ENCODE data around the gene ME3. TPM values are rescaled to one million over a fixed set of nuclear protein-coding genes. Genes with fewer than 3 reads are reported as not detected.

Gene ME3
- polyA plus RNA-seq, 2 of the 4 experiments (the other 2 are of a cell fraction): 19.7 to 22.3 TPM

GRCh38 chr11:86507249-86507845, 165.1 kb downstream of the ME3 start:
- WGBS (ENCODE audit: missing lambda C conversion rate): 96% methylated on average over 4 of the region's 4 CpGs
- H3K4me2 ChIP-seq: peak overlapping the region; percentile 66; the same call in 1 of the 3 replicates
- ATAC-seq: no peak
- ChIA-PET CTCF (interaction anchor here (1.2 to 2.4 kb wide), 5 partner anchors 8 to 22 kb away, joined by 3 to 6 read pairs (median 5); no protein-coding TSS in a partner anchor), POLR2A (no interaction called here)
- no peak for DNase-seq (ENCODE audit: low read depth in 1 of 2, low spot score in 1 of 2)
- peak overlapping the region; percentile 88 to 89 for H3K27ac ChIP-seq
- no peak for FAIRE-seq
- no peak overlapping the region for H3K4me3 ChIP-seq
- H3K4me1 ChIP-seq: peaks cover 52% of the 10 kb centered on the region
- H3K9me3 ChIP-seq: peaks cover 15% of the 10 kb centered on the region
- TF ChIP-seq ZFP36 (IDR thresholded peaks at IDR 0.05; ENCODE audit: borderline replicate concordance, partially characterized antibody) (no peak), HMGXB4 (CRISPR knock-in tag; IDR thresholded peaks at IDR 0.05; ENCODE audit: borderline replicate concordance) (no peak), ATOH8 (CRISPR knock-in tag; IDR thresholded peaks at IDR 0.05; ENCODE audit: low read depth) (no peak), MAX (IDR thresholded peaks at IDR 0.05) (no peak), HOXB5 (CRISPR knock-in tag; IDR thresholded peaks at IDR 0.05) (no peak), NPAS2 (CRISPR knock-in tag; IDR thresholded peaks at IDR 0.05; ENCODE audit: borderline replicate concordance) (no peak), REST (IDR thresholded peaks at IDR 0.05) (no peak), ZC3H11A (IDR thresholded peaks at IDR 0.05) (no peak), TFCP2L1 (CRISPR knock-in tag; IDR thresholded peaks at IDR 0.05) (no peak), POLR2AphosphoS2 (conservative IDR thresholded peaks at IDR 0.05; ENCODE audit: low read length) (no peak), RFX5 (IDR thresholded peaks at IDR 0.05) (no peak), RARB (CRISPR knock-in tag; IDR thresholded peaks at IDR 0.05) (no peak), POLR2A (IDR thresholded peaks at IDR 0.05; ENCODE audit: low read length) (no peak)

GRCh38 chr11:86506235-86506634, 166.2 kb downstream of the ME3 start:
- 91% methylated on average over 3 of the region's 3 CpGs for WGBS (ENCODE audit: missing lambda C conversion rate)
- CTCF ChIA-PET: interaction anchor here (0.7 to 2.4 kb wide), 5 partner anchors 8 to 102 kb away, joined by 3 to 6 read pairs (median 4); no protein-coding TSS in a partner anchor

More at GRCh38 chr11:86506235-86506634, 166.2 kb downstream of the ME3 start:
- Histone ChIP-seq H3K4me3 (no peak overlapping the region), H3K4me2 (no peak overlapping the region), H3K4me1 (peaks cover 49% of the 10 kb centered on the region), H3K27ac (peak overlapping the region; percentile 88 to 89; a peak in 4 of 6 replicates), H3K9me3 (peaks cover 4% of the 10 kb centered on the region)
- POLR2A ChIA-PET: no interaction called here
- FAIRE-seq (no peak), ATAC-seq (no peak), DNase-seq (ENCODE audit: low read depth in 1 of 2, low spot score in 1 of 2) (no peak)
- no peak for TF ChIP-seq HEYL (CRISPR knock-in tag; IDR thresholded peaks at IDR 0.05)
- no peak for TF ChIP-seq CHD2 (IDR thresholded peaks at IDR 0.05; ENCODE audit: low read length, partially characterized antibody)
- no peak for TF ChIP-seq CEBPB (IDR thresholded peaks at IDR 0.05)
- no peak for TF ChIP-seq RARB (CRISPR knock-in tag; IDR thresholded peaks at IDR 0.05)
- no peak for TF ChIP-seq EHMT2 (IDR thresholded peaks at IDR 0.05; ENCODE audit: low read depth)
- no peak for TF ChIP-seq HMGXB4 (CRISPR knock-in tag; IDR thresholded peaks at IDR 0.05; ENCODE audit: borderline replicate concordance)
- no peak for TF ChIP-seq MAZ (IDR thresholded peaks at IDR 0.05; ENCODE audit: borderline replicate concordance, low read depth, low read length)
- no peak for TF ChIP-seq FOXS1 (CRISPR knock-in tag; IDR thresholded peaks at IDR 0.05)
- no peak for TF ChIP-seq HES2 (IDR thresholded peaks at IDR 0.05)
- no peak for TF ChIP-seq SREBF2 (IDR thresholded peaks at IDR 0.05)
- no peak for TF ChIP-seq MAFK (IDR thresholded peaks at IDR 0.05; ENCODE audit: partially characterized antibody)
- no peak for TF ChIP-seq KDM5A (IDR thresholded peaks at IDR 0.05)
- no peak for TF ChIP-seq TP53 (CRISPR knock-in tag; IDR thresholded peaks at IDR 0.05)
- no peak for TF ChIP-seq NR3C1 (IDR thresholded peaks at IDR 0.05)
- no peak for TF ChIP-seq HOXA7 (CRISPR knock-in tag; IDR thresholded peaks at IDR 0.05)
- no peak for TF ChIP-seq USF2 (IDR thresholded peaks at IDR 0.05)
- no peak for TF ChIP-seq ZC3H11A (IDR thresholded peaks at IDR 0.05)

Measured in A549 (cell line).